CD14-positive monocyte (primary cell): ENCODE results near the gene OSCP1. TPM values are rescaled to one million over a fixed set of nuclear protein-coding genes. Genes with fewer than 3 reads are reported as not detected.

Experiments used
- DNase-seq, 3 donors: peaks; one replicate each; pipeline ENCODE4 v3.0.0-alpha.2; 2011 to 2022
- H2AFZ ChIP-seq: 2 replicates; pipeline ENCODE4 v1.6.0; 2012; ENCODE audit warnings: mild to moderate bottlenecking, low read depth, low read length, inconsistent platforms; ENCODE audit not compliant: insufficient read depth, poor library complexity, severe bottlenecking
- H3K27ac ChIP-seq, 2 donors: 1 replicate in 1 of 2; 2 replicates in 1 of 2; pipeline ENCODE4 v1.5.1; 2012 to 2013; ENCODE audit warnings: low read length in 2 of 2, control low read depth in 1 of 2, inconsistent platforms in 1 of 2, low read depth in 1 of 2, mild to moderate bottlenecking in 1 of 2
- H3K27me3 ChIP-seq, 2 donors: one replicate each; pipeline versions ENCODE4 v1.6.0 to v1.6.1; 2011 to 2013; ENCODE audit warnings: low read length in 2 of 2; ENCODE audit not compliant: control insufficient read depth in 2 of 2, insufficient read depth in 2 of 2
- H3K36me3 ChIP-seq, 2 donors: replicated peaks in 1 of 2; 1 replicate in 1 of 2; 2 replicates in 1 of 2; pipeline versions ENCODE4 v1.5.1 to v1.6.1; 2012 to 2013; ENCODE audit warnings: low read length in 2 of 2, control low read depth in 1 of 2, inconsistent platforms in 1 of 2, mild to moderate bottlenecking in 1 of 2; ENCODE audit not compliant: insufficient read depth in 2 of 2, control insufficient read depth in 1 of 2
- H3K4me1 ChIP-seq, 2 donors: 1 replicate in 1 of 2; 2 replicates in 1 of 2; pipeline versions ENCODE4 v1.5.1 to v1.6.1; 2012 to 2013; ENCODE audit warnings: low read length in 2 of 2, control low read depth in 1 of 2, inconsistent platforms in 1 of 2, mild to moderate bottlenecking in 1 of 2, moderate library complexity in 1 of 2; ENCODE audit not compliant: insufficient read depth in 2 of 2, control insufficient read depth in 1 of 2
- H3K4me2 ChIP-seq: replicated peaks from 2 replicates; pipeline ENCODE3; 2012; ENCODE audit warnings: low read length, moderate library complexity, mild to moderate bottlenecking; ENCODE audit not compliant: poor library complexity, severe bottlenecking; ENCODE audit errors: extremely low read depth
- H3K4me3 ChIP-seq, 3 experiments: fragments of 200-600 bp in 1 of 3; sonication (generic) in 1 of 3; replicated peaks in 1 of 3; 1 replicate in 2 of 3; 2 replicates in 1 of 3; pipeline ENCODE4 v1.5.1; 2011 to 2013; ENCODE audit warnings: low read length in 3 of 3, mild to moderate bottlenecking in 3 of 3, control low read depth in 2 of 3, low read depth in 2 of 3, inconsistent platforms in 1 of 3, moderate library complexity in 1 of 3
- H3K79me2 ChIP-seq: 2 replicates; pipeline ENCODE4 v1.6.0; 2012; ENCODE audit warnings: mild to moderate bottlenecking, control low read depth, inconsistent platforms, low read length, moderate library complexity; ENCODE audit not compliant: insufficient read depth
- H3K9ac ChIP-seq: 2 replicates; pipeline ENCODE4 v1.6.0; 2017; ENCODE audit warnings: low read length, mild to moderate bottlenecking; ENCODE audit not compliant: insufficient read depth, poor library complexity, severe bottlenecking
- H3K9me3 ChIP-seq, 2 donors: replicated peaks in 1 of 2; 1 replicate in 1 of 2; 2 replicates in 1 of 2; pipeline versions ENCODE4 v1.5.1 to v1.6.1; 2012 to 2013; ENCODE audit warnings: low read length in 2 of 2, control low read depth in 1 of 2; ENCODE audit not compliant: control insufficient read depth in 1 of 2, insufficient read depth in 1 of 2
- H4K20me1 ChIP-seq: 2 replicates; pipeline ENCODE4 v1.6.0; 2012; ENCODE audit warnings: mild to moderate bottlenecking, low read length, control low read depth, moderate library complexity; ENCODE audit not compliant: insufficient read depth
- H3K27ac Mint-ChIP-seq, 7 donors: one replicate each; pipeline ENCODE4 v1.8.0; 2020; ENCODE audit warnings: mild to moderate bottlenecking in 7 of 7, mixed read lengths in 7 of 7, moderate library complexity in 6 of 7, inconsistent platforms in 2 of 7
- H3K27me3 Mint-ChIP-seq, 3 donors: one replicate each; pipeline ENCODE4 v1.8.0; 2021 to 2022; ENCODE audit warnings: low read depth in 3 of 3, mild to moderate bottlenecking in 3 of 3, mixed read lengths in 3 of 3, moderate library complexity in 3 of 3, inconsistent platforms in 1 of 3
- H3K36me3 Mint-ChIP-seq, 2 donors: one replicate each; pipeline ENCODE4 v1.8.0; 2020; ENCODE audit warnings: mixed read lengths in 2 of 2, inconsistent platforms in 1 of 2, mild to moderate bottlenecking in 1 of 2
- H3K4me1 Mint-ChIP-seq: one replicate; pipeline ENCODE4 v1.8.0; 2020; ENCODE audit warnings: mild to moderate bottlenecking, mixed read lengths
- H3K4me3 Mint-ChIP-seq, 2 donors: one replicate each; pipeline ENCODE4 v1.8.0; 2020; ENCODE audit warnings: mild to moderate bottlenecking in 2 of 2, mixed read lengths in 2 of 2, moderate library complexity in 1 of 2
- H3K9me3 Mint-ChIP-seq, 7 donors: one replicate each; pipeline ENCODE4 v1.8.0; 2020 to 2022; ENCODE audit warnings: mixed read lengths in 7 of 7, mild to moderate bottlenecking in 6 of 7, moderate library complexity in 6 of 7, inconsistent platforms in 2 of 7
- CTCF ChIP-seq: fragments of 200-600 bp; IDR thresholded peaks from one replicate; pipeline ENCODE4 v1.8.0; 2022; ENCODE audit warnings: antibody characterized with exemption, mild to moderate bottlenecking
- WGBS: methylation state at CpG from one replicate; pipeline ENCODE4 v1.1.5; 2013; ENCODE audit warnings: missing lambda C conversion rate; ENCODE audit not compliant: insufficient coverage; 5-methylcytosine and 5-hydroxymethylcytosine counted together
- intact Hi-C, 2 donors: fragments of 100-400 bp; cut with micrococcal nuclease; formaldehyde crosslinking; loops; one replicate each; pipeline versions ENCODE4 v1.15.0 to v1.15.1; 2023
- polyA plus RNA-seq, 3 donors: library from polyadenylated mRNA; depleted of rRNA in 1 of 3; unstranded in 2 of 3; stranded (reverse) in 1 of 3; fragments of 300-500 nt in 2 of 3; fragments of >200 nt in 1 of 3; fragmentation: Illumina TruSeq in 2 of 3; gene quantifications; 1 replicate in 2 of 3; 2 replicates in 1 of 3; pipeline ENCODE4 v1.2.3, GENCODE V29; 2012 to 2021

OSCP1 gene
- polyA plus RNA-seq, 3 donors: 0.12 to 0.82 TPM; not detected in 1

GRCh38 chr1:36383240-36383639 is 67.0 kb downstream of the OSCP1 start:
- H2AFZ ChIP-seq: no peak overlapping the region
- Mint-ChIP-seq H3K36me3 (peaks cover 41 to 45% of the 10 kb centered on the region in 2 donors), H3K9me3 (peaks cover 0 to 3% (median 0%) of the 10 kb centered on the region in 7 donors), H3K4me1 (peaks cover 71% of the 10 kb centered on the region), H3K27me3 (peaks cover 0 to 6% (median 0%) of the 10 kb centered on the region in 3 donors), H3K4me3 (peak overlapping the region; percentile 35 to 97), H3K27ac (peak overlapping the region in 2 of 7 donors; percentile 73 to 82)
- H3K9ac ChIP-seq: no peak overlapping the region
- peaks cover 47% of the 10 kb centered on the region for H4K20me1 ChIP-seq
- intact Hi-C loops: no loop called here
- WGBS: 90% methylated on average over 4 of the region's 4 CpGs
- no peaks in the 10 kb centered on the region for H3K9me3 ChIP-seq
- TF ChIP-seq CTCF: no peak
- peaks cover 0 to 17% of the 10 kb centered on the region in 2 donors for H3K36me3 ChIP-seq
- H3K27ac ChIP-seq: no peak overlapping the region
- no peak for DNase-seq
- H3K79me2 ChIP-seq: peaks cover 72% of the 10 kb centered on the region
- H3K4me2 ChIP-seq: peak overlapping the region; percentile 1
- no peaks in the 10 kb centered on the region for H3K27me3 ChIP-seq
- peaks cover 43 to 57% of the 10 kb centered on the region in 2 donors for H3K4me1 ChIP-seq
- H3K4me3 ChIP-seq: no peak overlapping the region

GRCh38 chr1:36382669-36383068 is 67.6 kb downstream of the OSCP1 start:
- Mint-ChIP-seq H3K27ac (peak overlapping the region in 2 of 7 donors; percentile 26 to 41), H3K4me3 (no peak overlapping the region), H3K4me1 (peaks cover 71% of the 10 kb centered on the region), H3K9me3 (peaks cover 0 to 3% (median 0%) of the 10 kb centered on the region in 7 donors), H3K27me3 (peaks cover 0 to 6% (median 0%) of the 10 kb centered on the region in 3 donors), H3K36me3 (peaks cover 41 to 49% of the 10 kb centered on the region in 2 donors)
- Histone ChIP-seq H3K27me3 (no peaks in the 10 kb centered on the region), H3K36me3 (peaks cover 0 to 17% of the 10 kb centered on the region in 2 donors), H3K4me3 (no peak overlapping the region), H3K9ac (no peak overlapping the region), H2AFZ (no peak overlapping the region), H3K4me2 (no peak overlapping the region), H3K79me2 (peaks cover 78% of the 10 kb centered on the region), H3K9me3 (no peaks in the 10 kb centered on the region), H3K4me1 (peaks cover 43 to 57% of the 10 kb centered on the region in 2 donors), H3K27ac (no peak overlapping the region), H4K20me1 (peaks cover 47% of the 10 kb centered on the region)
- TF ChIP-seq CTCF: no peak
- WGBS: 95% methylated on average over 3 of the region's 4 CpGs
- no peak for DNase-seq
- intact Hi-C loops: no loop called here
